Ascending aorta (tissue), 2 donors: Measurements from ENCODE around the gene FAXC. TPM values are rescaled to one million over a fixed set of nuclear protein-coding genes. Genes with fewer than 3 reads are reported as not detected.

Experiments used
- DNase-seq, 2 donors: peaks; one replicate each; pipeline ENCODE4 v3.0.0-alpha.2; 2019; ENCODE audit warnings: low spot score in 2 of 2
- H3K27ac ChIP-seq, 2 donors: fragments of 200-600 bp; sonication (generic); one replicate each; pipeline ENCODE4 v1.5.1; 2016 to 2017; ENCODE audit warnings: mild to moderate bottlenecking in 1 of 2
- H3K27me3 ChIP-seq: fragments of 200-600 bp; sonication (generic); one replicate; pipeline ENCODE4 v1.5.1; 2017
- H3K36me3 ChIP-seq, 2 donors: fragments of 200-600 bp; sonication (generic); one replicate each; pipeline ENCODE4 v1.5.1; 2016
- H3K4me1 ChIP-seq, 2 donors: fragments of 200-600 bp; sonication (generic); one replicate each; pipeline ENCODE4 v1.5.1; 2016 to 2017; ENCODE audit warnings: mild to moderate bottlenecking in 1 of 2
- H3K4me3 ChIP-seq, 2 donors: fragments of 200-600 bp; sonication (generic); one replicate each; pipeline ENCODE4 v1.5.1; 2016 to 2017; ENCODE audit warnings: mild to moderate bottlenecking in 1 of 2
- H3K9me3 ChIP-seq, 2 donors: fragments of 200-600 bp; sonication (generic); one replicate each; pipeline ENCODE4 v1.5.1; 2016
- CTCF ChIP-seq, 3 experiments: fragments of 200-600 bp in 2 of 3; fragments of 450-650 bp in 1 of 3; sonication (generic) in 2 of 3; IDR thresholded peaks; one replicate each; pipeline ENCODE4 v1.5.1; 2016 to 2019; ENCODE audit warnings: antibody characterized with exemption in 3 of 3, mild to moderate bottlenecking in 1 of 3, moderate library complexity in 1 of 3
- intact Hi-C: fragments of 100-400 bp; cut with DNase I; formaldehyde crosslinking; loops from one replicate; pipeline ENCODE4 v1.15.1; 2023
- total RNA-seq: library from RNA; depleted of rRNA; stranded (reverse); fragments of >200 nt; gene quantifications from one replicate; pipeline ENCODE4 v1.1.0, GENCODE V29; 2016

The FAXC gene
- total RNA-seq, 1 donor from 2014 or later = not detected

GRCh38 chr6:99330159-99330558, 19.3 kb downstream of the FAXC start:
- intact Hi-C loops = loop anchor here (5.0 to 10.0 kb wide), 2 partner anchors 62 to 415 kb away; partner anchors contain the start of gene COQ3
- DNase-seq = no peak
- TF ChIP-seq CTCF (IDR thresholded peaks at IDR 0.05) = peak; percentile 31 to 59 (median 58)

GRCh38 chr6:99324996-99325395, 24.5 kb downstream of the FAXC start:
- TF ChIP-seq CTCF (IDR thresholded peaks at IDR 0.05) = no peak
- Histone ChIP-seq H3K4me1 (no peaks in the 10 kb centered on the region), H3K27ac (no peak overlapping the region), H3K27me3 (no peaks in the 10 kb centered on the region), H3K36me3 (no peaks in the 10 kb centered on the region), H3K4me3 (no peak overlapping the region), H3K9me3 (no peaks in the 10 kb centered on the region)
- intact Hi-C loops = no loop called here
- DNase-seq = no peak

More at GRCh38 chr6:99330159-99330558, 19.3 kb downstream of the FAXC start:
- Histone ChIP-seq H3K36me3 (no peaks in the 10 kb centered on the region), H3K27ac (no peak overlapping the region), H3K27me3 (no peaks in the 10 kb centered on the region), H3K4me3 (no peak overlapping the region), H3K9me3 (no peaks in the 10 kb centered on the region), H3K4me1 (no peaks in the 10 kb centered on the region)

GRCh38 chr6:99318566-99318965, 30.9 kb downstream of the FAXC start:
- no peak for TF ChIP-seq CTCF (IDR thresholded peaks at IDR 0.05)
- intact Hi-C loops = no loop called here
- Histone ChIP-seq H3K27me3 (no peaks in the 10 kb centered on the region), H3K4me1 (no peaks in the 10 kb centered on the region), H3K4me3 (no peak overlapping the region), H3K9me3 (no peaks in the 10 kb centered on the region), H3K36me3 (no peaks in the 10 kb centered on the region), H3K27ac (no peak overlapping the region)
- no peak for DNase-seq

DNA sequence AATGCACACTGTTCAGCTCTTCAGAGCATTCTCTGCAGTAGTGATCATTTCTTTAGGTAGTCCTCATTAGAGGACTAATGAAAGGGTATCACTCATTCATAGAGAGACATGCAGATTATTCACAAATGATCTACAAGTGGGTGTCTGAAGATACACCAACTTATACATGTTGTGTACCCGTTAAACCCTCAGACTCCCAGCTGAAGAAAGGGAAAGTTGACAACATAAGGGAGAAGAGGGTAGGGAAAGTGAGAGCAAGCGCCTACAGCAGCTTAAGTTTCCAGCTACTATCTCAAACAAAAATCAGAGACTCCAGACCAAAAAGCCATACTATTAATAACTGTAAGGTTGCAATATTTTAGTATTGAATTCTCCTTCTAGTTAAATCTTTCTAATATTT, 37.1 kb downstream of the FAXC start:
- intact Hi-C loops = no loop called here
- no peak overlapping the region for H3K27ac ChIP-seq
- H3K4me1 ChIP-seq = no peaks in the 10 kb centered on the region
- no peak for DNase-seq
- no peak for TF ChIP-seq CTCF (IDR thresholded peaks at IDR 0.05)
- no peak overlapping the region for H3K4me3 ChIP-seq
- H3K27me3 ChIP-seq = no peaks in the 10 kb centered on the region
- no peaks in the 10 kb centered on the region for H3K36me3 ChIP-seq
- no peaks in the 10 kb centered on the region for H3K9me3 ChIP-seq

- DNase-seq = no peak
- H3K27ac ChIP-seq = no peak overlapping the region
- H3K9me3 ChIP-seq = no peaks in the 10 kb centered on the region
- H3K36me3 ChIP-seq = no peaks in the 10 kb centered on the region
- no peaks in the 10 kb centered on the region for H3K27me3 ChIP-seq
- intact Hi-C loops = no loop called here
- no peak for TF ChIP-seq CTCF (IDR thresholded peaks at IDR 0.05)
- H3K4me1 ChIP-seq = no peaks in the 10 kb centered on the region
- H3K4me3 ChIP-seq = no peak overlapping the region
Observed at GRCh38 chr6:99310553-99310952, 38.9 kb downstream of the FAXC start.

DNA sequence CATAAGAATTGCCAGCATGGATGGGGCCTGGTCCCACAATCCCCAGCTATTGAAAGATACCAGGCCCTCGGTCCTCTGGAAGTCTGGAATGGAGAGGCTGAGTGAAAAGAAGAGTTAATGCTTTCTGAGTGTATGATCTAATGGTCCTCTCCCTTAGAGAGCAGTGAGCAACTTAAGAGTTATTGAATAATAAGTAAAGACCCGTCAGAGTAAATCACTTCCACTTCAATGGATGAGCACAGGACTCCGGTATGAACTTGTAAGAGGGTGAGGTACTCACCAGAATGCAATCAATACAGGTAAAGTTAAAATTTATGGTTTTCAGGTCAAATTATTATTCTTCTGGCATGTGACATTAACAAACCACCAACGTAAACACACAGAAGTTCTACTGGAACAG, 39.9 kb downstream of the FAXC start:
- intact Hi-C loops = no loop called here
- Histone ChIP-seq H3K9me3 (no peaks in the 10 kb centered on the region), H3K27ac (no peak overlapping the region), H3K27me3 (no peaks in the 10 kb centered on the region), H3K4me3 (no peak overlapping the region), H3K36me3 (no peaks in the 10 kb centered on the region), H3K4me1 (no peaks in the 10 kb centered on the region)
- no peak for TF ChIP-seq CTCF (IDR thresholded peaks at IDR 0.05)
- DNase-seq = no peak
